GM19468 (cell line): ENCODE data around the gene FGF21.
"Not testable (repeated sequence)": the region's sequence is repeated elsewhere in the genome, so short reads cannot be mapped to it uniquely, and the experiment has no call there.

Experiments
- ATAC-seq: cut with Tn5 transposase; IDR thresholded peaks from one replicate; pipeline ENCODE4 v1.9.1; 2021; ENCODE audit warnings: mild to moderate bottlenecking, moderate library complexity, moderate number of reproducible peaks; ENCODE audit not compliant: unreplicated experiment; ENCODE audit errors: extremely low read depth

Gene FGF21

DNA sequence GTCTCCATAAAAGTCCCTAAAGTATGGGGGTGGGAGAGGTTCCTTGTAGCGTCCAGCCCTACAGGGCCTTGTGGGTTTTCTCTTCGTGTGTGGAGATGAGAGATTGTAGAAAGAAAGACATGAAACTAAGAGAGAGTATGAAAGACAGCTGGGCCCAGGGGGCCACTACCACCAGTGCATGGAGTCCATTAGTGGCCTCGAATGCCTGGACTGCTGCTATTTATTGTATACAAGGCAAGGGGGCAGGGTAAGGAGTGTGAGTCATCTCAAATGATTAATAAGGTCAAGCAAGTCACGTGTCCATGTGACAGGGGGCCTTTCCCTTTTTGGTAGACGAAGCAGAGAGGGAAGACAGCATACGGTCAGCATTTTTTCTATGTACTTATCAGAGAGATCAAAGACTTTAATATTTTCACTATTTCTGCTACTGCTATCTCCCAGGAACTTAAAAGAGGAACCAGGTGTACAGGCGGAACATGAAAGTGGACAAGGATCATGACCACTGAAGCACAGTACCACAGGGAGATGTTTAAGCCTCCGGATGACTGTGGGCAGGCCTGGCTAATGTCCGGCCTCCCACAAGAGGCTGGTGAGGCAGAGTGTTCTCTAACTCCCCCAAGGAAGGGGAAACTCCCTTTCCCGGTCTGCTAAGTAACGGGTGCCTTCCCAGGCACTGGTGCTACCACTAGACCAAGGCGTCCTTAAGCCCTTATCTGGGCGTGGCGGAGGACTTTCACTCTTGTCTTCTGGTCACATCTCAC lies 25.5 kb downstream of the FGF21 start:
- no peak for ATAC-seq

DNA sequence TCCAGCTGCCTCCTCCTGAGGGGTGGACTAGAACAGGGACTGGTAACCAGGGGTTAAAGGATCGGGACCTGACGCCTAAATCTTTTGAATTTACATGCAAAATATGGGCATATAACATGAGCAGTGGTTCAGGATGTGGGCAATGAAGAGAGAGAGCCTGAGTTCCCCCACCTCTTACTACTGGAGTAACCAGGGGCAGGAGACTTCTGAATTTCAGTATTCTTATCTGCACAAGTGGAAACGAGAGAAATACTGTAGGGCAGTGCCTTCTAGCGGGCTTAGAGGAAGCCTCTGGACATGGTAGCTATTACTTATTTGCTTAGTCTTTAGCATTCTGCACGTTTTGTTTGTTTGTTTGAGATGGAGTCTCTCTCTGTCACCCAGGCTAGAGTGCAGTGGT lies 29.2 kb downstream of the FGF21 start:
- no peak for ATAC-seq

DNA sequence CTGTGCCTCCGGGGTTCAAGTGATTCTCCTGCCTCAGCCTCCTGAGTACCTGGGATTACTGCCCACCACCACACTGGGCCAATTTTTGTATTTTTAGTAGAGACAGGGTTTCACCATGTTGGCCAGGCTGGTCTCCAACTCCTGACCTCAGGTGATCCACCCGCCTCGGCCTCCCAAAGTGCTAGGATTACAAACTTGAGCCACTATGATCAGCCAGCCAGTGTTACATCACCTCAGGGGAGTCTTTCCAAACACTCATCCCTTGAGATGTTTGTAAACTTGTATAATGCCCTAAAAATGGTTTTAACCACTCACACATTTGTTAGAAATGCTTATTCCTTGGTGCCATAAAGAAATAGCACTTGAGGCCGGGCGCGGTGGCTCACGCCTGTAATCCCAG lies 31.1 kb downstream of the FGF21 start:
- ATAC-seq, result not testable (repeated sequence)

DNA sequence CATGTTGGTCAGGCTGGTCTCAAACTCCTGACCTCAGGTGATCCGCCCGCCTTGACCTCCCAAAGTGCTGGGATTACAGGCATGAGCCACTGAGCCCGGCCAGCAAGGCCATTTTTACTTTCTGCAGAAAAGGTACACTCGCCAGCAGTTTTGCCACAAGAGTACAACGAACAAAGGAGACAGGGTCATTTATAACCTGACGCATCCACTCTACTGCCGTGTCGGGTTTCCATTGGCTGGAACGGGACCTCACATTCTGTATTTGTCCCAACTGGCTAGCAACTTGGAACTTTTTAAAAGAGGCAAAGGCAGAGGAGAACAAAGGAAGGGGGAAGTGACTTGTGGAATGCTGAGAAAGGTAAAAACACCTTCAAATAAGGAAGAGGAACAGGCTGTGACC lies 32.0 kb downstream of the FGF21 start:
- not testable (repeated sequence) for ATAC-seq

DNA sequence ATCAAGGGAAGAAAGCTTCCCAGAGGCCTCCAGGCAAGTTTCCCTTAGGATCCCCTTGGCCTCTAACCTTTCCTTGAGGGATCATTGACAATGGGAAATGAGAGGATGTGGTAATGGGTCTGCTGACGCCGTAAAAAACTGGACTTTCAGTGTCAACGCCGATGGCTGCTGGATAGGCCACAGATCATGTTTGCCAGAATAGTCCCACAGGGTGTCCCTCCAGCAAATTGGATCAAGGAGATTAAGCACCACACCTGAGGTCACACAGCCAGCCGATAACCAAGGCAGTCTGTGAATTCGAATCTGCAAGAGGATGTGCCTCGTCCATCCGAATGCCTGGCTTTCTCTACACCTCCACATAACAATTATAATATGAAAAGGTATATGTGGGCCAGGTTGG lies 37.9 kb downstream of the FGF21 start:
- ATAC-seq, result no peak

DNA sequence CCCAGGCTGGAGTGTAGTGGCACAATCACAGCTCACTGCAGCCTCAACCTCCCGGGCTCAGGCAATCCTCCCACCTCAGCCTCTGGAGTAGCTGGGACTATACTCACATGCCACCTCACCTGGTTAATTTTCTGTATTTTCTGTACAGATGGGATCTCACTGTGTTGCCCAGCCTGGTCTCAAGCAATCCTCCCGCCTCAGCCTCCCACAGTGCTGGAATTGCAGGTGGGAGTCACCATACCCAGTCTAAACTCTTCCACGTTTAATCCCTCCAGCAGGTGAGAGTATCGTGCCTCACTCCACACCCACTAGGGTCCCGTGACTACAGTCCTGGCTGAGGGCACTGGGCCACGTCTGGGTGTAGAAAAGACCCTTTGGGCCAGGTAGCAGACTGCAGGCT lies 39.0 kb downstream of the FGF21 start:
- ATAC-seq, result no peak

DNA sequence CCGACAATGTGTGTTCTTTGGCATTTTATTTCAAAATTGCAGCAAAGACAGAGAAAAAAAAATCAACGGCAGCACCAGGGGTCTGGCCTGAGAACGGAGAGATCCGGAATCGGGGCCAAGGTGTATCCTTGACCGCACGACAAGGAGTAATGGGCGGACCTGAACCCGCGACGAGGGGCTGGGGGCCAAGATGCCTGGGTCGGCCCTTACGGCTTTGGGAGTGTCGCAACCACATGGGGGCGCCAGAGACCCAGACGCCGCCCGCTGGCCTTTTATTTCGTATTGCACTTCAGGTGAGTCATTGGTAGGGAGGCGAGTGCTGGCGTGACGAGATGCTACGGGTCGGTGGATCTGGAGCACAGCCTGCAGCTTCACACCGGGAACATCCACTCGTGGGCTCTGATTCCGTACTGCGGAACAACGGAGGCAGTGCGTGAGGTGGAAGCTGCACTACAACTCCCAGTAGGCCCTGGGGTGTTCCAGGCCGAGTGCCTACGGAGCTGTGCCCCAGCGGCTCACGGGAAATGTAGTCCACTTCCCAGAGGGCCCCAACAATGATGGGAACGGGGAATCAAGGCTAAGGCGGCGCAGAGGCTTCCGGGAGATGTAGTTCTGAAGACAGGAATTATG lies 39.8 kb downstream of the FGF21 start:
- ATAC-seq, result peak; percentile 46

DNA sequence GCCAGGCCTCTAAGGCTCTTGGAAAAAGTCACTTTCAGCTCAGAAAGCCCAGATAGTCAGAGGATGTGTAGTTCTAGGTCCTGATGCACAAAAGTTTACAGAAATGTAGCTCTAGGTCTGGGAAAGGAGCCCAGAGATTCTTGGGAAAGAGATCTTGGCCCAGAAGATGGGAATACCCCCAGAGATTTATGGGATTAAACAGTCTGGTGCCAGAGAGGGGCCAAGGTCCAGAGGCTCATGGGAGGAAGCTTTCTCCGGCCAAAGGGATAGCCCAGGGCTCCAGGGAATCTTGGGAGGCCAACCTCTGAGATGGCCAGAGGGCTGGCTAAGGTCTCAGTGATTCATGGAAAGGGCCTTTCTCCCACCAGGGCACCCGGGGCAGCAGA lies 40.4 kb downstream of the FGF21 start:
- no peak for ATAC-seq

DNA sequence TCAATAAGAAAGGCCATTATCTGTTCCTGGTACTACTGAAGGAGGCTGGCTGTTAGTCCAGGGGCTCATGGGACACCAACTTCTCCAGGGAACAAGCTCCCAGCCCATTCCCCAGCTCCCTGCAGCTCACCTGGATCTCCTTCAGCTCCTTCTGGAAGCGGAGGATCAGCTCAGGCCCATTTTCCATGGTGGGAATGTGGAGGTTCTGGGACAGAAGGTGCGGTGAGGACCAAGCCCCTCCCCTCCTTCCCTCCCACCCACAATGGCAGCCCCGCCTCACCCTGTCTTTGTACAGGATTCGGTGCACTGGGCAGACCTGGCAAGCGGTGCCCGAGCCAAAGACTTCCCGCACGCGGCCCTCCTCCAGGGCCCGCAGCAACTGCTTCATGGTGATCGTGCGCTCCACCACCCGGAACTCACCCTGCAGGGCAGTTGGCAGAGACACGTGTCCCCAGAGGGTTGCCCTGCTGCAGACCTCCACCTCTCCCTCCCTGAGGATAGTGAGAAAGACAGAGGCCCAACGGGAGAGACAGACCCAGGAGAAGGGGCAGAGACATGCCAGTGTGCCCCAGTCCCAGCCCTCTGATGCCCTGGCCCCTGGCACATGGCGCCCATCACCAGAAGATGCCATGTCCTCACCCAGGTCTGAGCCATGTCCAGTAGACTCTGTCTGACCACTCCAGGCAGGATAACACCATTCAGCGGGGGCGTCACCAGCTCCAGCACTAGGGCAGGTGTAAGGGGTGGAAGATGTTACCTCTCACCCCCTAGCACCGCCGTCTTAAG lies 41.2 kb downstream of the FGF21 start:
- no peak for ATAC-seq

DNA sequence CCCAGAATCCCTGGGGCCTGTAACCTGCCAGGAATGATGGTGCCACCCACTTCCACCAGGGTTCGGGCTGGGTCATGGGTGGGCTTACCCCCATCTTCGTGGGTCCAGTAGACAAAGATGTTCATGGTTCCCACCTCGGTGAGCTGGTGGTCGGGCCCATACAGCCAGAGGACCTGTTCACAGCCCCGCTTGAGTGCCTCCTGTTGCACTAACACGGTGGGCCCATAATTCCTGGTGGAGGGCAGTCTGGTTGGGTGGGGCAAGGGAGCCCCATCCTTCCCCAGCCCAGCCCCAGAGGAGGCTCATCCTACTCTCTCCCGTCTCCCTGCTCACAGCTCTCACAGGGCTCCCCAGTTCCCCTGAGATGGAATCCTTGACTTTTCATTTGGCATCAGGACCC lies 41.8 kb downstream of the FGF21 start:
- no peak for ATAC-seq

DNA sequence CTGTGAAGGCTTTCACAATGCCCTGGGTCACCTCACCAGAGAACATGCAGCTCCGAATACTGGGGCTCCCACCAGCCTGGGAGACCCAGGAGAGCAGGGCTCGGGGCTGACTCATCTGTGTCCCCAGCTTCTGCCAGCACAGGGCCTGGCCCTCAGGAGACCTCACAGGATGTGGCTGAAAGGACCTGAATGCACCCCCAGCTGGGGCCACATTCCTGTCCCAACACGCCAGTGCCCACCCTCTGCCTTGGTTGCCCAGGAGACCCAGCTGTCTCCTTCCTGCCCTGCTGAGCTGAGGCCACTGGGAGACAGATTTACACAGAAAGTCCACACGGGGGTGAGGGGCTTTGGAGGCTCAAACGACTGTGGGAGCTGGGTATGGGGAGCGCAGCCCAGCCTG lies 43.6 kb downstream of the FGF21 start:
- ATAC-seq, result no peak

DNA sequence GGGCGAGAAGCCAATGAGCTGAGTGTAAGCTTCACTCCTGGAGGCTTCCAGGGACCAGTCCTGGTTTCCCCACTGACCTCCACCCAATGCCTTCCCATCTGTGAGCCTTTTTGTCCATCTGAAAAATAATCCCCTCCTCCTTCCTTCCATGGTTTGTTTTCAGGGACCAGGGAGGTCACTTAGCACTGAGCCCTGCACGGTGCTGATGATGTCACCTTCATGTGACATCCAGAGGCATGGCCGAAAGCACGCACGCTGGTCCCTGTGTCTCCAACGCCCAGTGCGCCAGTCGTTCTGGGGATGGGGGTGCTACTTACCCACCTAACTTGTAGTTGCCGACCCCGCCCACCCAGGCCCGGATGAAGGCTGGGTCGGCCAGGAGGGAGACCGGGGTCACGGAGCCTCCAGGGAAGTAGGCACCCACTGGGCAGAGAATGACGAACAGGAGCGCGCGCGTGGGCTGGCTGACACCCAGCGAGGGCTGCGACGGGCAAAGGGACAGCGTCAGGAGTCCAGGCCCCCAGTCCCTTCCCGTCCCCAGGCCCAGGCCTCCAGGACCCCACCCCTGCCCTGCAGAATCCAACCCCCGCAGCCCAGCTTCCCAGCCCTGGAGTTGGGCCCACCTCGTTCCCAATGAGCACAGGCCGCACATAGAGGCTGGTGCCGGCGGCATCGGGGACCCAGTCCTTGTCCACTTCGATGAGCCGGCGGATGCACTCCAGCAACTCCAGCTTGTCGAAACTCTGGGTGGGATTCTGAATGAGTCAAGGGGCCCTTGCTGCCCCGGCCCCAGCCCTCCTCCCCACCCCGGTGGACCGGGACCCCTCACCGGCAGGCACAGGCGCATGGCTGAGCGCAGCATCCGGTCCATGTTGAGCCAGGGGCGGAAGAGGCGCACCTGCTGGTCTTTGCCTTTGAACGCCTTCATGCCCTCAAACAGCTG lies 44.3 kb downstream of the FGF21 start:
- no peak for ATAC-seq

DNA sequence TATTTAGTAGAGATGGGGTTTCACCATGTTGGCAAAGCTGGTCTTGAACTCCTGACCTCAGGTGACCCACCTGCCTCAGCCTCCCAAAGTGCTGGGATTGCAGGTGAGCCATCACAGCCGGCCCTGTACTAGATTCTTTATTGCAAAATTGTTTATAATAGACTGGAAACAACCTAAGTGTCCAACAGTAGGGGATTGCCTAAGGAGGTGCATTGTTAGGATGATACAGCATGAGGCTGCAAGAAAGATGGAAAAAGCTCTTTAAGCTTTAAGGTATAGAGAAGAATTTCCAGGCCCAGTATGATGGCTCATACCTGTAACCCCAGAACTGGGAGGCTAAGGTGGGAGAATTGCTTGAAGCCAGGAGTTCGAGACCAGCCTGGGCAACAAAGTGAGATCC lies 47.3 kb downstream of the FGF21 start:
- ATAC-seq, result no peak

DNA sequence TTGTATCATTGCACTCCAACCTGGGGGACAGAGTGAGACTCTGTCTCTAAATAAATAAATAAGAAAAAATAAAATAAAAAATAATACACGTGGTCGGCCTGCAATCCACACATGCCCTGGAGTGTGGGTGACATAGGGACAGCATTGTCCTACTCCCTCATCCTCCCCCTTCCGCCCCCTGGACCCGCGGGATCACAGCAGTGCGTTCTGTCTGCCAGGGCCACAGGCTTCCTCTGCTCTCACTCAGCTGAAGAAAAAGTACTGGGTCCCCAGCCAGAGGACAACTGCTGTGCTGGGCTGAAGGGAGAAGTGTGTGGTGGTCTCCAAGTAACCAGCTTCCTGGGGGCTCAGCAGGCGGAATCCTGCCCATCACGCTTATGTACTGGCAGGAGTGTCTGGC lies 49.2 kb downstream of the FGF21 start:
- ATAC-seq, result no peak

DNA sequence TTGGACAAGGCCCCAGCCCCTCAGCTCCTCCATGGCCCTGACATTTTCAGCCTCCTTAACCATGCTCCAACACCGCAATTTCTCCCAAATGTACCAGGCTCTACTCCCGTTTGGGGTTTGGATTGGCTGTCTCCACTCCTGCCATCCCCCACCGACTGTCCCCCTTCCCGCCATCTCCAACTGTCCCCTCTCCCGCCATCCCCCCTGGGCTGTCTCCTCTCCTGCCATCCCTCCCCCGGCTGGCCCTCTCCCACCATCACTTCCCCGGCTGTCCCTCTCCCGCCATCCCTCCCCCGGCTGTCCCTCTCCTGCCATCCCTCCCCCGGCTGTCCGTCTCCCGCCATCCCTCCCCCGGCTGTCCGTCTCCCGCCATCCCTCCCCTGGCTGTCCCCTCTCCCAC lies 50.1 kb downstream of the FGF21 start:
- no peak for ATAC-seq

DNA sequence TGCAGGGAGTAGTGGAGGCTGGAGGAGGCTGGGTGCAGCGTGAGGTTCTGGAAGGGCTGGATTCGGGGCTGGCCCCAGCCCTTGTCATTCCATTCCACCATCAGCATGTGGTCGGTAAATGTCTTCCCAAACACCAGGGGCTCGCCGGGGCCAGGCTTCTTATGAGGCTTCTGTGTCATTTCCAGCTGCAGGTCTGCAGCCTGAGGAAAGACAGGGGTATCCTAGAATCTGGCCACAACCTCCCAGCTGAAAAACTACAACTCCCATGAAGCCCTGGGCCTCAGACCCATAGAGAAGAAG lies 51.1 kb downstream of the FGF21 start:
- ATAC-seq, result no peak

DNA sequence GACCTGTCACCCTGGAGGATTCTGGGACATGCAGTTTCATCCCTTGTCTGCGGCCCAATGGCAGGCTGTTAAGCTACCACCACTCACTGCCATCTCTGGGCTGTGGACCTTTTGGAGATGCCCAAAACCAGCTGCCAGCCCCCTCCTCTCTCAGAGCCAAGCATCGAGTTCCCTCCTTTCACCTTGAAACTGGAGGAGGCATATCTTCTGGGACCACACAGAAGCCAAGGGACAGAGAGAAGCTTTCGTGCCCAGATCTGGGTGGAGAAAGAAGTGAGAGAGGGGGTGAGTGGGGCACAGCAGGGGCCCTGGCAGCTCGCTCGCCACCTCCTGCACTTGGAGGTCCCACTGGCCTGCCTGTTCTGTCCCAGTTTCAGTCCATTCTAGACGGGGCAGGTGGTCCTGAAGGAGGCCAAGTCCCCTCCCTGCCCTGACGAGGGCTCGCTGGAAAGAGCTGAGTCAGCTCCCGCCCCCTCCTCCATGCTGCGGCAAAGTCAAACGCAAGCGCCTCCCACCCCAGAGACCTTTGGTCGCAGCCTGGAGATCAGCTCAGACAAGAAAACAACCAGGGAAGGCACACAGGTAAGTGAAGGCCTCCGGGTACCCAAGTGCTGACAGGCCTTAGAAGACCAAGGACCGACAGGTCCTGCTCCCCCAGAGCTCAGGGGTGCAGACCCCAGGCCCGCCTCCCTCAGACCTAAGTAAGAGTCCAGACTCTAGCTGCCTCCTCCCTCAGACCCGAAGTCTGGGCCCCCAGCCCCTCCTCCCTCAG lies 51.7 kb downstream of the FGF21 start:
- ATAC-seq, result no peak

DNA sequence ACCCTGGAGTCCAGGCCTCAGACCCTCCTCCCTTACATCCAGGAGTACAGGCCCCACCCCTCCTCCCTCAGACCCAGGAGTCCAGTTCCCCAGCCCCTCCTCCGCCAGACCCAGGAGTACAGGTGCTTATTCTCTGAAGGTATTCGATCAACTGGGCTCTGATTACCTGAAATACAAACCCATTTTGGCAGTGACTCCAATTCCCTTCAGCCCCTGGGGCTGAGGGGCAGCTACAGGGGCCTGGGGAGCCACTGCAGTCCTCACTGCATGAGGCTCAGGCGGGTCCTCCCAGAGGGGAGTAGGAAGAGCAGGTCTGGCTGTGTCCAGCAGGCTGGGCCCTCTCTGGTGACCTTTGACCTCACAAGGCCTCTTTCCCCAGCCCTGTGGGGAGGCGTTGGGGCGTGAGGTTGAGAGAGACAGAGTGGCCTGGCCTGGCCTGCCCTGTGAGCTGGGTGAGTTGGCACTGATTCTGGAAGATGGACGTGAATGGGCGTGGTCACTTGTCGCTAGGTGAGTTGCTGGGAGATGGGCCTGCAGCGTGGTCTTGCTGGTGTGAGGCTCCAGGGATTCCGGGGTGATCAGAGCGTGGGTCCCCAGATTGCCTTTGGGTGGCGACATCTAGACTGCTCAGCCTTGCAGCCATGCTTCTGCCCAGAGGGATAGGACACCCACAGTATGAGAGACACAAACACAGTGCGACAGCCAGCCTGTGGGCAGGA lies 52.4 kb downstream of the FGF21 start:
- ATAC-seq, result no peak
